ENCODE measurements around the gene MAGI2. TPM values are rescaled to one million over a fixed set of nuclear protein-coding genes. Genes with fewer than 3 reads are reported as not detected.

The MAGI2 gene
- total RNA-seq, 4 donors from 2014 or later = 0.23 to 5.5 (median 0.45) TPM

GRCh38 chr7:78783179-78783962 lies 670.1 kb downstream of the MAGI2 start:
- H3K4me1 ChIP-seq = peaks cover 0 to 6% (median 0%) of the 10 kb centered on the region in 3 donors
- no peaks in the 10 kb centered on the region for H3K9me3 ChIP-seq
- 70 to 83% methylated on average over 9 of the region's 9 CpGs for WGBS, 2 donors
- intact Hi-C loops (cut with DNase I) = no loop called here
- H3K36me3 ChIP-seq = no peaks in the 10 kb centered on the region
- DNase-seq = no peak
- TF ChIP-seq, protein P1, sequence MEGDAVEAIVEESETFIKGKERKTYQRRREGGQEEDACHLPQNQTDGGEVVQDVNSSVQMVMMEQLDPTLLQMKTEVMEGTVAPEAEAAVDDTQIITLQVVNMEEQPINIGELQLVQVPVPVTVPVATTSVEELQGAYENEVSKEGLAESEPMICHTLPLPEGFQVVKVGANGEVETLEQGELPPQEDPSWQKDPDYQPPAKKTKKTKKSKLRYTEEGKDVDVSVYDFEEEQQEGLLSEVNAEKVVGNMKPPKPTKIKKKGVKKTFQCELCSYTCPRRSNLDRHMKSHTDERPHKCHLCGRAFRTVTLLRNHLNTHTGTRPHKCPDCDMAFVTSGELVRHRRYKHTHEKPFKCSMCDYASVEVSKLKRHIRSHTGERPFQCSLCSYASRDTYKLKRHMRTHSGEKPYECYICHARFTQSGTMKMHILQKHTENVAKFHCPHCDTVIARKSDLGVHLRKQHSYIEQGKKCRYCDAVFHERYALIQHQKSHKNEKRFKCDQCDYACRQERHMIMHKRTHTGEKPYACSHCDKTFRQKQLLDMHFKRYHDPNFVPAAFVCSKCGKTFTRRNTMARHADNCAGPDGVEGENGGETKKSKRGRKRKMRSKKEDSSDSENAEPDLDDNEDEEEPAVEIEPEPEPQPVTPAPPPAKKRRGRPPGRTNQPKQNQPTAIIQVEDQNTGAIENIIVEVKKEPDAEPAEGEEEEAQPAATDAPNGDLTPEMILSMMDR (IDR thresholded peaks at IDR 0.05) = no peak
- no peak for TF ChIP-seq POLR2A (IDR thresholded peaks at IDR 0.05)
- no peak overlapping the region for H3K27ac ChIP-seq
- no peak overlapping the region for H3K4me3 ChIP-seq
- H3K27me3 ChIP-seq = no peaks in the 10 kb centered on the region

GRCh38 chr7:78780560-78780959 lies 672.9 kb downstream of the MAGI2 start:
- intact Hi-C loops (cut with DNase I) = no loop called here
- Histone ChIP-seq H3K4me3 (no peak overlapping the region), H3K4me1 (no peaks in the 10 kb centered on the region), H3K9me3 (no peaks in the 10 kb centered on the region), H3K36me3 (no peaks in the 10 kb centered on the region), H3K27ac (no peak overlapping the region), H3K27me3 (no peaks in the 10 kb centered on the region)
- DNase-seq = no peak
- 38 to 42% methylated on average over 4 of the region's 4 CpGs for WGBS, 2 donors
- TF ChIP-seq, protein P1 (IDR thresholded peaks at IDR 0.05) = no peak
- TF ChIP-seq POLR2A (IDR thresholded peaks at IDR 0.05) = no peak

DNA sequence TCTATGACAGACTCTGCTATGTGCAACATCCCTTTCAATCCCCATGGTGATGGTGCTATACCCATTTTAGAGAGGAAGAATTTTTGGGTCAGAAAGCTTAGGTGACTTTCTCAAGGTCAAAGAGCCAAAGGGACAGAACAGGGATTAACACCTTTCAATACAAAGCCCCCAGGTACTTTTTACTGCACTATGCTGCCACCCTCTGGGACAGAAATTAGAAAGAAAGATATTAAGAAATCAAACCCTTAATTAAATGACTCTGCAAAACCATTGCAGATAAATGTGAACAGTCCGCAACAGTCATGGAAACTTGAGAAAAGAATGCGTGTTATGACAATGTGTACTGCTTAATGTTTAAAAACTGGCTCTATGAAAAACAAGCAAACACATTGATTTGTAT lies 673.7 kb downstream of the MAGI2 start:
- no peaks in the 10 kb centered on the region for H3K4me1 ChIP-seq
- H3K36me3 ChIP-seq = no peaks in the 10 kb centered on the region
- no peaks in the 10 kb centered on the region for H3K27me3 ChIP-seq
- 96 to 100% methylated on average over 2 of the region's 2 CpGs for WGBS, 2 donors
- no peak for DNase-seq
- H3K4me3 ChIP-seq = no peak overlapping the region
- no peak overlapping the region for H3K27ac ChIP-seq
- H3K9me3 ChIP-seq = no peaks in the 10 kb centered on the region
- TF ChIP-seq POLR2A (IDR thresholded peaks at IDR 0.05) = no peak
- TF ChIP-seq, protein P1 (IDR thresholded peaks at IDR 0.05) = no peak
- intact Hi-C loops (cut with DNase I) = no loop called here

GRCh38 chr7:78777829-78778228 lies 675.6 kb downstream of the MAGI2 start:
- H3K4me3 ChIP-seq = no peak overlapping the region
- no peaks in the 10 kb centered on the region for H3K27me3 ChIP-seq
- no peaks in the 10 kb centered on the region for H3K4me1 ChIP-seq
- DNase-seq = no peak
- no peak overlapping the region for H3K27ac ChIP-seq
- H3K9me3 ChIP-seq = no peaks in the 10 kb centered on the region
- 51 to 55% methylated on average over 2 of the region's 2 CpGs for WGBS, 2 donors
- intact Hi-C loops (cut with DNase I) = no loop called here
- no peaks in the 10 kb centered on the region for H3K36me3 ChIP-seq
- TF ChIP-seq POLR2A (IDR thresholded peaks at IDR 0.05) = no peak
- TF ChIP-seq, protein P1 (IDR thresholded peaks at IDR 0.05) = no peak

All from esophagus squamous epithelium (tissue), 5 donors.